ENCODE measurements around the gene LTBP1. TPM values are rescaled to one million over a fixed set of nuclear protein-coding genes. Genes with fewer than 3 reads are reported as not detected.

LTBP1 gene
- total RNA-seq, 1 donor = 33.7 TPM

DNA sequence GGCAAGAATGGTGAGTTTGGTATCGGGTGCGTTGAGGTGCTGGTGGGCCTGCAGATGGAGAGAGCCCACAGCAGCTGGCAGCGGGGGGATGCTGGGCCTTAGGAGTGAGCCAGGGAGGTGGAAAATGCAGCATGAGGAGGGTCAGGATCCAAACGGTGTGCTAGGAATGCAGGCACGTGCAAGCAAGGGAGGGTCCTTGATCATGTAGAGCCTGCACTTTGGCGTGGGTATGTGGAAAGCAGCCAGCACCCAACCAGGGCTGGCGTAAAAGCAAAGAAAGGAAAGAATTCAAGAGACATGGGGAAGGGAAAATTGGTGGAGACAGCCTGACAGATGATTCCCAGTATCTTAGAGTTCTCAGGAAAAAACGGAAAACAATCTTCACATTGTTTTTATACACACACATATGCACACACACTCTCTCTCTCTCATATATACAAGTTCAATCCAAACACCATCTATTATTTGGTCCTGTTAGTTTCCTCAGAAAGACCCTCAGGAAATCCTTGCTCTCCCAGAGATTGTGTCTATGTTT, 46.3 kb downstream of the LTBP1 start:
- no peak overlapping the region for H3K4me3 ChIP-seq (ENCODE audit: low read depth, low read length)
- TF ChIP-seq, protein P1, sequence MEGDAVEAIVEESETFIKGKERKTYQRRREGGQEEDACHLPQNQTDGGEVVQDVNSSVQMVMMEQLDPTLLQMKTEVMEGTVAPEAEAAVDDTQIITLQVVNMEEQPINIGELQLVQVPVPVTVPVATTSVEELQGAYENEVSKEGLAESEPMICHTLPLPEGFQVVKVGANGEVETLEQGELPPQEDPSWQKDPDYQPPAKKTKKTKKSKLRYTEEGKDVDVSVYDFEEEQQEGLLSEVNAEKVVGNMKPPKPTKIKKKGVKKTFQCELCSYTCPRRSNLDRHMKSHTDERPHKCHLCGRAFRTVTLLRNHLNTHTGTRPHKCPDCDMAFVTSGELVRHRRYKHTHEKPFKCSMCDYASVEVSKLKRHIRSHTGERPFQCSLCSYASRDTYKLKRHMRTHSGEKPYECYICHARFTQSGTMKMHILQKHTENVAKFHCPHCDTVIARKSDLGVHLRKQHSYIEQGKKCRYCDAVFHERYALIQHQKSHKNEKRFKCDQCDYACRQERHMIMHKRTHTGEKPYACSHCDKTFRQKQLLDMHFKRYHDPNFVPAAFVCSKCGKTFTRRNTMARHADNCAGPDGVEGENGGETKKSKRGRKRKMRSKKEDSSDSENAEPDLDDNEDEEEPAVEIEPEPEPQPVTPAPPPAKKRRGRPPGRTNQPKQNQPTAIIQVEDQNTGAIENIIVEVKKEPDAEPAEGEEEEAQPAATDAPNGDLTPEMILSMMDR (IDR thresholded peaks at IDR 0.05; ENCODE audit: insufficient read depth, low read depth, low read length) = no peak
- DNase-seq (ENCODE audit: low read depth) = no peak

DNA sequence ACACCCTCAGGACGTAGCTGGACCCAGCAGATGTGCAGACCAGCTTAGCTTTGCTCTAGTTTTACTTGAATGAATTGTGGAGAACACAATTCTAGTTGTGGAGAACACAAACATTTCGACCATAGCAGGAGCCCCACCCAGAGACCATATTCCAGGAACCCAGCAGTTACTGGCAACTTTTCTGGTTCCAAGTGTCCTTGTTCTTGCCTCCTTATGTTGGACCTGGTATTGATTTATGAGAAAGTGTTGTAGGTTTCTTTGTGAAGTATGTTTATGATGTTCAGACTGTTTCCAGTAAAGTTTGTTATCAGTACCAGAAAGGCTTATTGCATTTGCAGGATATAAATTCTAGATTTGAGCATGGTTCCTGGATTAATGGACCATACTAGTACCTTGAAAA, 51.0 kb downstream of the LTBP1 start:
- no peak overlapping the region for H3K4me3 ChIP-seq (ENCODE audit: low read depth, low read length)
- no peak for DNase-seq (ENCODE audit: low read depth)
- TF ChIP-seq, protein P1 (IDR thresholded peaks at IDR 0.05; ENCODE audit: insufficient read depth, low read depth, low read length) = no peak

DNA sequence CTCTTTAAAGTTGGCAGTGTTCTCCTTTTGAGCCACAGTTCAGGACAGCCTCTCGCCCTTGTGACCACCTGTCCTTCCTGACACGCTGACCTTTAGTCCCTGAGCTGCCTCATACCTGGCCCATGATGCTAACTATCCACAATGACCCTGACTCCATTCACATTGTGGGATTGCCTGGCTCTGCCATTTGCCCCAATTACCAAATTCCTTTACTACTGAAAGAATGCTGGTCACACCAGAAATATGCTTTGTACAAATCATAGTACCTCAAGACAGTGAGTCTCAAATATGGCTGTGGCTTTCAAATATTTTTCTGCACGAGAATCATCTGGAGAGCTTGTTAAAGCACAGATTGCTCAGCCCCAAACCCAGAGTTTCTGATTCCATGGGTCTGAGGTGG, 54.2 kb downstream of the LTBP1 start:
- TF ChIP-seq, protein P1 (IDR thresholded peaks at IDR 0.05; ENCODE audit: insufficient read depth, low read depth, low read length) = no peak
- no peak overlapping the region for H3K4me3 ChIP-seq (ENCODE audit: low read depth, low read length)
- DNase-seq (ENCODE audit: low read depth) = no peak

DNA sequence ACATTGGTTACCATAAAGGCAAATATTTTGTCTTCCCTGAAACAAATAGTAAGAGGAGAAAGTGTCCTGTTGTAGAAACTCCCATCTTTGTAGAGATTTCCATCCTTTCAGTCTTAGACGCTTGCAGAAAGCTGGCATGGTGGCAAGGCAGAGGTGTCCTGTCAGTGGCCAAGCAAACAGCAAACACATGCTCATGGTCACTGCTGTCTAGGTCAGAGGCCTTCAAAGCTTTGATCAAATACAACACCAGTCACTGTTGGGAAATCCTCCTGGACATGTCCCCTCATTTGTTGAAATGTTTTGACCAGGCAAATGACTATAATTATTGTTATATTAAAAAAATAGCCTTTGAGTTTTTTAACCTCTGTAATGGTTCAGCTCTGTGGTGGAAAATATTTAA, 55.1 kb downstream of the LTBP1 start:
- TF ChIP-seq, protein P1 (IDR thresholded peaks at IDR 0.05; ENCODE audit: insufficient read depth, low read depth, low read length) = no peak
- DNase-seq (ENCODE audit: low read depth) = no peak
- no peak overlapping the region for H3K4me3 ChIP-seq (ENCODE audit: low read depth, low read length)

DNA sequence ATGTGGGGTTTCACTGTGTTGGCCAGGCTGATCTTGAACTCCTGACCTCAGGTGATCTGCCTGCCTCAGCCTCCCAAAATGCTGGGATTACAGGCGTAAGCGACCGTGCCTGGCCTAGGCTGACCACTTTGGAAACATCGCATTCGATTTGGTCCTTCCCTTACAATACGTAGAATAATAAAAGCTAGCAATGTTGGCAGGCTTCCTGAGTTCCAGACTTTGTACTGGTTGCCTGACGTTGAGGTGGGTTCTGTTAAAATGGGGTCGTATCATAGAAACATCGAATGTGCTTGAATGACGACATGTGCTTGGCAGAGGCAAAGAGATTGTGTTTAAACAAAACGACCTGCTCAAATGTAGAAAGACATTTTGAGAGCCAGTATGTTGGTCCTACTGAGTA, 56.1 kb downstream of the LTBP1 start:
- H3K4me3 ChIP-seq (ENCODE audit: low read depth, low read length) = no peak overlapping the region
- TF ChIP-seq, protein P1 (IDR thresholded peaks at IDR 0.05; ENCODE audit: insufficient read depth, low read depth, low read length) = no peak
- DNase-seq (ENCODE audit: low read depth) = no peak

DNA sequence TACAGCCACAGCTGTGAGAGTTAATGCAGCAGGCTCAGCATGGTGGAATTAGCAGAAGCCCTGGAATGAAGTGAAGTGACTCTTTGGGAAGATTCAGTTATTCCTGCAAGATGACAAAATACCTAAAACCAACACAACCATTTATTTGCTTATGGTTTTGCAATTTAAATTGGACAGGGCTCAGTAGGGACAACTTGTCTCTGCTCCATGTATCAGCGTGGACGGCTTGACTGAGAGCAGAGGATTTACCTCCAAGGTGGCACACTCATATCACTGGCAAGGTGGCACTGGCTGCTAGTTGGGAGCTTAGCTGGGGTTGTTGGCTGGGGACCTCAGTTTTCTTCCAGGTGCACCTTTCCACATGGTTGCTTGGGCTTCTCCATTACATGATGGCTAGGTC, 58.3 kb downstream of the LTBP1 start:
- DNase-seq (ENCODE audit: low read depth) = no peak
- no peak overlapping the region for H3K4me3 ChIP-seq (ENCODE audit: low read depth, low read length)
- TF ChIP-seq, protein P1 (IDR thresholded peaks at IDR 0.05; ENCODE audit: insufficient read depth, low read depth, low read length) = no peak

DNA sequence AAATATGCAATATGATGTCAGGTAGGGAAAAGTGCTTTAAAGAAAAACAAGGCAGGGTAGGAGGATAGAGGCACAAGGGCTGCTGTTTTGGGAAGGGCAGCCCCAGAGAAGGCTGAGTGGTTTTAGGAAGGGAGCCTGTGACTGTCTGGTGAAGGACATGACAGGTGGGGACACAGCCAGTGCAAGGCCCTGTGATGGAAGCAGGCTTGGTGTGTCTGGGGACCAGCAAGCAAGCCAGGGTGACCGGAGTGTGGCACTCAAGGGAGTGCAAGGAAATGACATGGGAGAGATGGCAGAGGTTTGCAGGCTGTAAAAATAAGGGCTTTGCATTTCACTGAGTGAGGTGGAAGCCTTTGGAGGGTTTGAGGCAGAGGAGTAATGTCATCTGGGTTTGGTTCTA, 62.0 kb downstream of the LTBP1 start:
- TF ChIP-seq, protein P1 (IDR thresholded peaks at IDR 0.05; ENCODE audit: insufficient read depth, low read depth, low read length) = no peak
- no peak overlapping the region for H3K4me3 ChIP-seq (ENCODE audit: low read depth, low read length)
- DNase-seq (ENCODE audit: low read depth) = no peak
